ENCODE measurements around the gene PIK3AP1.
"Not testable (repeated sequence)": the region's sequence is repeated elsewhere in the genome, so short reads cannot be mapped to it uniquely, and the experiment has no call there.

PIK3AP1 gene

GRCh38 chr10:96720422-96721206 is at the start of gene PIK3AP1:
Gene PIK3AP1 (minus strand): TSS chr10:96720514. CDS start chr10:96720394, 120 bp downstream.
- DNase-seq (ENCODE audit: low read depth in 2 of 2, low spot score in 1 of 2), result peak in 1 of 2 donors; percentile 12

- DNase-seq (ENCODE audit: low read depth in 2 of 2, low spot score in 1 of 2), result no peak
Observed at GRCh38 chr10:96768136-96768535, 47.8 kb upstream of the PIK3AP1 start.

GRCh38 chr10:96767611-96768010 is 47.3 kb upstream of the PIK3AP1 start:
- no peak for DNase-seq (ENCODE audit: low read depth in 2 of 2, low spot score in 1 of 2)

GRCh38 chr10:96765406-96766240 is 45.3 kb upstream of the PIK3AP1 start:
- DNase-seq (ENCODE audit: low read depth in 2 of 2, low spot score in 1 of 2), result peak; percentile 60 to 61

GRCh38 chr10:96764425-96765060 is 44.2 kb upstream of the PIK3AP1 start:
- DNase-seq (ENCODE audit: low read depth in 2 of 2, low spot score in 1 of 2), result no peak

GRCh38 chr10:96758423-96758822 is 38.1 kb upstream of the PIK3AP1 start:
- no peak for DNase-seq (ENCODE audit: low read depth in 2 of 2, low spot score in 1 of 2)

- no peak for DNase-seq (ENCODE audit: low read depth in 2 of 2, low spot score in 1 of 2)
Observed at GRCh38 chr10:96756111-96756903, 36.0 kb upstream of the PIK3AP1 start.

GRCh38 chr10:96753956-96754355 is 33.6 kb upstream of the PIK3AP1 start:
- DNase-seq (ENCODE audit: low read depth in 2 of 2, low spot score in 1 of 2), result no peak

- no peak for DNase-seq (ENCODE audit: low read depth in 2 of 2, low spot score in 1 of 2)
Observed at GRCh38 chr10:96752375-96752774, 32.1 kb upstream of the PIK3AP1 start.

GRCh38 chr10:96750316-96750715 is 30.0 kb upstream of the PIK3AP1 start:
- DNase-seq (ENCODE audit: low read depth in 2 of 2, low spot score in 1 of 2), result not testable (repeated sequence)

GRCh38 chr10:96747734-96748550 is 27.6 kb upstream of the PIK3AP1 start:
- DNase-seq (ENCODE audit: low read depth in 2 of 2, low spot score in 1 of 2), result no peak

- no peak for DNase-seq (ENCODE audit: low read depth in 2 of 2, low spot score in 1 of 2)
Observed at GRCh38 chr10:96746503-96746902, 26.2 kb upstream of the PIK3AP1 start.

GRCh38 chr10:96745950-96746349 is 25.6 kb upstream of the PIK3AP1 start:
- DNase-seq (ENCODE audit: low read depth in 2 of 2, low spot score in 1 of 2), result no peak

GRCh38 chr10:96743988-96744585 is 23.8 kb upstream of the PIK3AP1 start:
- DNase-seq (ENCODE audit: low read depth in 2 of 2, low spot score in 1 of 2), result no peak

GRCh38 chr10:96741557-96741956 is 21.2 kb upstream of the PIK3AP1 start:
- DNase-seq (ENCODE audit: low read depth in 2 of 2, low spot score in 1 of 2), result not testable (repeated sequence)

GRCh38 chr10:96740579-96741281 is 20.4 kb upstream of the PIK3AP1 start:
- DNase-seq (ENCODE audit: low read depth in 2 of 2, low spot score in 1 of 2), result no peak

GRCh38 chr10:96740141-96740540 is 19.8 kb upstream of the PIK3AP1 start:
- DNase-seq (ENCODE audit: low read depth in 2 of 2, low spot score in 1 of 2), result no peak

- not testable (repeated sequence) for DNase-seq (ENCODE audit: low read depth in 2 of 2, low spot score in 1 of 2)
Observed at GRCh38 chr10:96737307-96737902, 17.1 kb upstream of the PIK3AP1 start.

- DNase-seq (ENCODE audit: low read depth in 2 of 2, low spot score in 1 of 2), result no peak
Observed at GRCh38 chr10:96724621-96725020, 4.3 kb upstream of the PIK3AP1 start.
